ENCODE data around the gene SLC25A17.

Gene SLC25A17

DNA sequence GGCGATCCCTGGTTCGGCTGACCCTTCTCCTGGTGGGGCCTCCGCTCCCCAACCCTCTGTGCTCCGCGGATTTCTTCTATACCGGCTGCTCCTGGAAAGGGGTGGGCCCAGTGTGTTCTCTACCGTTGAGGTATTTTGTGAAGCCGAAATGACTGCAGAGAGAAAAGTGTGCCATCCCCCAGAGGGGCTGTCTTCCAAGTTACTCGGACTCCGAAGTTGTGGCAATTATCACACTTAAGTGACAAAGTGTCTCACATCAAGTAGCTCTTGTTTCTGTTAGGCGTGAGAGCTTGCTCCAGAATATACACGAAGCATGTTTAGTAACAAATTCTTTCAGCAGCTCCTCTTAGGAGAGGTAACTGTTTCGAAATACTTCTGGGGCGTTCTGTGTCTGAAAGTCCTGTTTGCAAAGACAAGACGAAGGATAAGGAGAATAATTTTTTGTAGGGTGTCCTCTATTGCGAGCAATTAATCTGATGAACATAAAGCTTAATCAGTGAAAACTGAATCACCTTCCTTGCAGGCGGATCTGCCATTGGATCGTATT, 38.2 kb upstream of the SLC25A17 start:
- H3K9me3 ChIP-seq (ENCODE audit: control insufficient read depth, low read length) = no peaks in the 10 kb centered on the region
- no peaks in the 10 kb centered on the region for H3K27me3 ChIP-seq (ENCODE audit: control insufficient read depth, insufficient read depth, low read length)
- H3K4me1 ChIP-seq = peaks cover 2% of the 10 kb centered on the region
- peak overlapping the region; percentile 92 for H3K4me3 ChIP-seq (ENCODE audit: low read depth, low read length)
- H3K27ac ChIP-seq = peak overlapping the region; percentile 98
- TF ChIP-seq, protein P1, sequence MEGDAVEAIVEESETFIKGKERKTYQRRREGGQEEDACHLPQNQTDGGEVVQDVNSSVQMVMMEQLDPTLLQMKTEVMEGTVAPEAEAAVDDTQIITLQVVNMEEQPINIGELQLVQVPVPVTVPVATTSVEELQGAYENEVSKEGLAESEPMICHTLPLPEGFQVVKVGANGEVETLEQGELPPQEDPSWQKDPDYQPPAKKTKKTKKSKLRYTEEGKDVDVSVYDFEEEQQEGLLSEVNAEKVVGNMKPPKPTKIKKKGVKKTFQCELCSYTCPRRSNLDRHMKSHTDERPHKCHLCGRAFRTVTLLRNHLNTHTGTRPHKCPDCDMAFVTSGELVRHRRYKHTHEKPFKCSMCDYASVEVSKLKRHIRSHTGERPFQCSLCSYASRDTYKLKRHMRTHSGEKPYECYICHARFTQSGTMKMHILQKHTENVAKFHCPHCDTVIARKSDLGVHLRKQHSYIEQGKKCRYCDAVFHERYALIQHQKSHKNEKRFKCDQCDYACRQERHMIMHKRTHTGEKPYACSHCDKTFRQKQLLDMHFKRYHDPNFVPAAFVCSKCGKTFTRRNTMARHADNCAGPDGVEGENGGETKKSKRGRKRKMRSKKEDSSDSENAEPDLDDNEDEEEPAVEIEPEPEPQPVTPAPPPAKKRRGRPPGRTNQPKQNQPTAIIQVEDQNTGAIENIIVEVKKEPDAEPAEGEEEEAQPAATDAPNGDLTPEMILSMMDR (IDR thresholded peaks at IDR 0.05) = no peak
- H3K9ac ChIP-seq = peak overlapping the region; percentile 76
- H3K4me2 ChIP-seq (ENCODE audit: low read length) = peak overlapping the region; percentile 88
- peaks cover 22% of the 10 kb centered on the region for H3K79me2 ChIP-seq
- no peaks in the 10 kb centered on the region for H3K36me3 ChIP-seq (ENCODE audit: control insufficient read depth, insufficient read depth, low read length)
- H2AFZ ChIP-seq = peak overlapping the region; percentile 89

DNA sequence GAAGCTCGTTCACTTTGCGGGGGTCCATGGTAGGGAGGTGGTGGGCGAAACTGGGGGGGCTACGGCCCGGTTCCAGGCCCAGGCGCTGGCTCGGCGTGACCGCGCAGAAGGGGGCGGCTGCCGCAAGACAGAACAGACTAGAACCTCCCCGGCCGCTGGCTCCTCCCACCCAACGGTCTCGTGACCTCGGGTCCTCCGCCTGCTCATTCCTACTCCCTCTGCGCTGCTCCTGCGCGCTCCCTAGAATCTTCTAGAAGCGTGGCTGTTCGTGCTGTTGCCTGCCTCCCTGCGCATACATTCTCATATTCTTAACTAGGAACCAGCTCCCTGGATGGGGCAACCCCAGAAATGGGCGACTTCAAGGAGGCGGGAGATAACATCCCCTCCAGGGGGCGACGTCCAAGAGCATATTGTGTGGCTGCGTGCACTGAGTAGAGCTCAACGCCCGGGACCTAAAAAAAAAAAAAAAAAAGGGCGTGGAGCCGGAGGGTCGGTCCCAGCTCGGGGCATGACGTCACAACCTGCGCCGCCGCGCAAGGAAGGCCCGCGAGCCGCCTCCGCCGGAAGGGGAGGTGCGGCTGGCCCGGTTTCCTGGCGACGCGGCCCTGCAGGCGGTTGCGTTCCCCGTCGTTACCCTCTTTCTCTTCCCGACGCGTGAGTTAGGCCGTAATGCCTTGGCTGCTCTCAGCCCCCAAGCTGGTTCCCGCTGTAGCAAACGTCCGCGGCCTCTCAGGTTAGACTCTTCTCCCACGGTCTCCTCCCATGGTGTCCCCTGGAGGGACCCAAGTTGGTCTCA, 37.6 kb upstream of the SLC25A17 start, which contains the start of the genes ST13 and XPNPEP3:
Gene ST13 (minus strand): TSS at position 127 of the 796 bp plus-strand sequence. CDS start 99 bp downstream, at position 28.
Gene XPNPEP3 (plus strand): TSS at position 636 of the 796 bp plus-strand sequence. CDS start 34 bp downstream, at position 670.
- Histone ChIP-seq H3K9me3 (ENCODE audit: control insufficient read depth, low read length) (no peaks in the 10 kb centered on the region), H3K4me3 (ENCODE audit: low read depth, low read length) (peak within 1 kb of the TSS; percentile 92), H3K9ac (peak within 1 kb of the TSS; percentile 83), H3K27ac (peak within 1 kb of the TSS; percentile 98), H3K27me3 (ENCODE audit: control insufficient read depth, insufficient read depth, low read length) (no peaks in the 10 kb centered on the region), H3K4me2 (ENCODE audit: low read length) (peak within 1 kb of the TSS; percentile 88), H3K79me2 (peaks cover 25% of the 10 kb centered on the region), H3K4me1 (peaks cover 2% of the 10 kb centered on the region), H3K36me3 (ENCODE audit: control insufficient read depth, insufficient read depth, low read length) (no peaks in the 10 kb centered on the region), H2AFZ (peak within 1 kb of the TSS; percentile 89)
- TF ChIP-seq, protein P1 (IDR thresholded peaks at IDR 0.05) = no peak

DNA sequence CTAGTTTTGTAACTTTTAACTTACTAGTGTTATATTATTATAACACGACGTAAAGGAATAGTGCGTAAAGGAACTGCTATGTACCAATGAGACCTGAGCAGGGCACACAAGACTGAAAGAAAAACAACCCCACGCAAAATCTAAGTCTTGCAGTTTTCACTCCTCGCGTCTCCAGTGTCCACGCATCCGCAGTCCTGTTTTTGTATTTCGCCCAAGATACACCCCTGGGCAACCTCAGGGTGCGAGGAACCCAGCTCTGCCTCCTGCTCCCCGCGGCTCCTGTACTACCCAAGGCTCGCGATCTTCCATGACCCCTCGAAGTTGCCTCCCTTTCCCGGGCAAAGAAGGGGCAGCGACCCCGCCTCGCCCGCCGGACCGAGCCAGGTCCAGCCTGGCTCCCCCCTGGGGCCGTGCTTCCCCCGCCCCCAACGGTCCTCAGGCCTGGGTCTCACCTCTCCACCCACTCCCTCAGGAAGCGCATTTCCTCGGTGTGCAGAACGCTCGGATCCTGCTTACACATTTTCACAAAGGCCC, 36.9 kb upstream of the SLC25A17 start:
- Histone ChIP-seq H3K27ac (peak overlapping the region; percentile 98), H3K9me3 (ENCODE audit: control insufficient read depth, low read length) (no peaks in the 10 kb centered on the region), H3K4me3 (ENCODE audit: low read depth, low read length) (peak overlapping the region; percentile 92), H3K9ac (peak overlapping the region; percentile 83), H3K4me2 (ENCODE audit: low read length) (peak overlapping the region; percentile 88), H3K79me2 (peaks cover 25% of the 10 kb centered on the region), H2AFZ (peak overlapping the region; percentile 89), H3K27me3 (ENCODE audit: control insufficient read depth, insufficient read depth, low read length) (no peaks in the 10 kb centered on the region), H3K4me1 (peaks cover 2% of the 10 kb centered on the region), H3K36me3 (ENCODE audit: control insufficient read depth, insufficient read depth, low read length) (no peaks in the 10 kb centered on the region)
- TF ChIP-seq, protein P1 (IDR thresholded peaks at IDR 0.05) = no peak

DNA sequence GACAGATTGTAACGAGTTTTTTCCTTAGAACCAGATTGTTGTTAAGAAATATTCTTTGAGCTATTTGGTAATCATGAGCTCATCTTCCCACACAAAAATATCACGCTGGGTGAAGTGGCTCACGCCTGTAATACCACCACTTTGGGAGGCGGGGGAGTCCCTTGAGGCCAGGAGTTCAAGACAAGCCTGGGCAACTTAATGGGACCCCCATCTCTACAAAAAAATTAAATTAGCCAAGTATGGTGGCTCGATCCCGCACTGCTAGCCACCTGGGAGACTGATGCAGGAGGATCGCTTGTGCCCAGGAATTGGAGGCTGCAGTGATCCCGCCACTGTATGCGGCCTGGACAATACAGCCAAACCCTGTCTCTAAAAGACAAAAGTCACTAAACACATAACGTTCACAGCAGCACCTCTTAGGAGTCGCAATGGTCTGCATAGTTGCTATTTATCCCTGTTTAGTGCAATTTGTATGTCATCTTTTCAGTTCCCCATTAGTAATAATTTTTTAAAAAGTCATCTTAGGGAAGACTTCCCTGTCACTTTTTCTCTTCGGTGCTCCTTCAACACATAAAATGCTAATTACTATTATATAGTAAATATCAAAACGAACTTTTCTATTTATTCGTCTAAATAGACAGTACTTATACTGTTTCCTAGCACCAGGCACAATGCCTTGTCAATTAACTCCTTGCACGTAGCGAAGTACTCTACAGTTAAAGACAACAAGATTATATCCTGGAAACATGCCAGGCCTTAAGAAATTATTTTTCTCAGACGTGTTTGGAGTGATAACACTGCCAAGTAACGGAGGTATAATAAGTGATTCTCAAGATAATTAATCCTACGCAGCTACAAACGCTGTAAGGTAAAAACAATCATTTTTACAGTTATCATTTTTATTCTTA, 36.2 kb upstream of the SLC25A17 start:
- Histone ChIP-seq H3K9ac (no peak overlapping the region), H3K4me3 (ENCODE audit: low read depth, low read length) (peak overlapping the region; percentile 92), H3K27ac (no peak overlapping the region), H3K79me2 (peaks cover 25% of the 10 kb centered on the region), H3K36me3 (ENCODE audit: control insufficient read depth, insufficient read depth, low read length) (no peaks in the 10 kb centered on the region), H3K27me3 (ENCODE audit: control insufficient read depth, insufficient read depth, low read length) (no peaks in the 10 kb centered on the region), H2AFZ (peak overlapping the region; percentile 89), H3K4me1 (peaks cover 2% of the 10 kb centered on the region), H3K9me3 (ENCODE audit: control insufficient read depth, low read length) (no peaks in the 10 kb centered on the region), H3K4me2 (ENCODE audit: low read length) (peak overlapping the region; percentile 88)
- TF ChIP-seq, protein P1 (IDR thresholded peaks at IDR 0.05) = no peak
